Sigmoid colon (tissue), 3 donors: ENCODE measurements around the gene PFKFB2.

ENCODE experiments used
- POLR2A ChIP-seq, 2 donors: fragments of 450-650 bp; IDR thresholded peaks; one replicate each; pipeline ENCODE4 v1.6.1; 2016; ENCODE audit warnings: antibody characterized with exemption in 2 of 2, mild to moderate bottlenecking in 2 of 2, moderate library complexity in 2 of 2
- TF ChIP-seq, protein P1 (sequence below), 4 experiments: fragments of 450-650 bp in 3 of 4; fragments of 200-600 bp in 1 of 4; IDR thresholded peaks; one replicate each; pipeline ENCODE4 v1.5.1; 2016 to 2019; ENCODE audit warnings: antibody characterized with exemption in 4 of 4, mild to moderate bottlenecking in 3 of 4, moderate library complexity in 2 of 4

GRCh38 chr1:207077470-207078377, 24.6 kb downstream of the PFKFB2 start:
- TF ChIP-seq, protein P1, sequence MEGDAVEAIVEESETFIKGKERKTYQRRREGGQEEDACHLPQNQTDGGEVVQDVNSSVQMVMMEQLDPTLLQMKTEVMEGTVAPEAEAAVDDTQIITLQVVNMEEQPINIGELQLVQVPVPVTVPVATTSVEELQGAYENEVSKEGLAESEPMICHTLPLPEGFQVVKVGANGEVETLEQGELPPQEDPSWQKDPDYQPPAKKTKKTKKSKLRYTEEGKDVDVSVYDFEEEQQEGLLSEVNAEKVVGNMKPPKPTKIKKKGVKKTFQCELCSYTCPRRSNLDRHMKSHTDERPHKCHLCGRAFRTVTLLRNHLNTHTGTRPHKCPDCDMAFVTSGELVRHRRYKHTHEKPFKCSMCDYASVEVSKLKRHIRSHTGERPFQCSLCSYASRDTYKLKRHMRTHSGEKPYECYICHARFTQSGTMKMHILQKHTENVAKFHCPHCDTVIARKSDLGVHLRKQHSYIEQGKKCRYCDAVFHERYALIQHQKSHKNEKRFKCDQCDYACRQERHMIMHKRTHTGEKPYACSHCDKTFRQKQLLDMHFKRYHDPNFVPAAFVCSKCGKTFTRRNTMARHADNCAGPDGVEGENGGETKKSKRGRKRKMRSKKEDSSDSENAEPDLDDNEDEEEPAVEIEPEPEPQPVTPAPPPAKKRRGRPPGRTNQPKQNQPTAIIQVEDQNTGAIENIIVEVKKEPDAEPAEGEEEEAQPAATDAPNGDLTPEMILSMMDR (IDR thresholded peaks at IDR 0.05): peak; percentile 47 to 83 (median 80)
- TF ChIP-seq POLR2A (IDR thresholded peaks at IDR 0.05): no peak
